GM23248 (cell line): ENCODE results near the gene CCDC171.

Experiments
- EZH2 ChIP-seq: fragments of 200-600 bp; sonication (generic); IDR thresholded peaks from 2 replicates; pipeline ENCODE4 v1.6.1; 2018; ENCODE audit warnings: antibody characterized with exemption, mild to moderate bottlenecking; ENCODE audit not compliant: insufficient read depth, poor library complexity, severe bottlenecking
- EZH2phosphoT487 ChIP-seq: fragments of 200-600 bp; sonication (generic); IDR thresholded peaks from 2 replicates; pipeline ENCODE4 v1.6.1; 2018; ENCODE audit warnings: antibody characterized with exemption, moderate library complexity, mild to moderate bottlenecking, low read depth; ENCODE audit not compliant: insufficient read depth

DNA sequence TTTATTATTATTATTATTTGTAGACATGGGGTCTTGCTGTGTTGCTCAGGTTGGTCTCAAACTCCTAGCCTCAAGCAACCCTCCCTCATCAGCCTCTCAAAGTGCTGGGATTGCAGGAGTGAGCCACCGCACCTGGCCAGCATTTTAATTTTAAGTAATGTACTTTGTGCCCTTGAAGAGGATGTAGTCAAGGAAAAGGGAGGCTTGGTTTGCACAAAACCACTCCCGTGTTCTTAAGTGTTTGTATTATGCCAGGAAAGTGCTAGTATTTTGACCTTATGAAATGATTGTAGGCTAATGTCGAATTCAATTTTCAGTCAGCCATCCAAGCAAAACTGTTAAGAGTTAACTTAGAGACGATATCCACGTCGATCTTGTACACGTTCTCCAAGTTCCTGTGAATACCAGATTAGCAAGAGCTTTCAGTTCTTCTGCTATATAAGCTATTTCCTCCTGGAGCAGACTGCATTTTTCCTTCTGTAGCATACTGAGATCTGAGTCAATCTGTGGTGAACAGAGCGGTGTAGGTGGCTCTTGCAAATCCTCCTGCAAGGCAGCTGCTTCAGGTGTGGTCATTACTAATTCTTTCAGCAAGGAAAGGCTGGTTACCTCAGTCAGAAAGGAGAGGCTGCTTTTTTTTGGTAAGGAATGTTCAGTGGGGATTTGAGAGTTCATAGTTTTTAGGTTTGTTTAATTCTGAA, 23.7 kb downstream of the CCDC171 start:
- TF ChIP-seq EZH2phosphoT487: no peak
- no peak for TF ChIP-seq EZH2
